ENCODE data around the gene UBXN11. TPM values are rescaled to one million over a fixed set of nuclear protein-coding genes. Genes with fewer than 3 reads are reported as not detected.

Gene UBXN11
- total RNA-seq, 1 experiment from 2014 or later: 12.5 TPM

DNA sequence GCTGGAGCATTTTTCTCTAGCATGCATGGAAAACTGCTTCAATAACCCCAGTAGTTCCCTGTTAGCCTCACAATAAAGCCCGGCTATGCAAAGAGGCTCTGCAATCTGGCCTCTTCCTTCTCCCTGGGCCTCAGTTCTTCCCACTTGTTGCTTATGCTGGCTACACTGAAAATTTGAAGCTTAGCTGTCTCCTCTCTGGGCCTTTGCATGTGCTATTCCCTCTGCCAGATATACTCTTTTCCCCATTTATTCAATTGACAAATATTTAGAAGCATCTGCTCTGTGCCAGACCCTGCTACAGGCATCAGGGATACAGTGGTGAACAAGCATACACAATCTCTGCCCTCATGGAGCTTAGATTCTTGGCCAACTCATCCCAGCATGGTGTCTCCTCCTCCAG is 32.2 kb upstream of the UBXN11 start:
- Mint-ChIP-seq H3K4me1 (ENCODE audit: low read depth, unreplicated experiment) (no peaks in the 10 kb centered on the region), H3K36me3 (ENCODE audit: insufficient read depth, unreplicated experiment) (peaks cover 81% of the 10 kb centered on the region), H3K27me3 (ENCODE audit: insufficient read depth, unreplicated experiment) (no peaks in the 10 kb centered on the region), H3K9me3 (ENCODE audit: unreplicated experiment) (no peaks in the 10 kb centered on the region), H3K27ac (ENCODE audit: unreplicated experiment) (no peak overlapping the region), H3K4me3 (ENCODE audit: unreplicated experiment) (no peak overlapping the region)
- no peak overlapping the region for H3K4me3 ChIP-seq (ENCODE audit: low read depth, low read length)
- peaks cover 4% of the 10 kb centered on the region for H3K36me3 ChIP-seq (ENCODE audit: control insufficient read depth, insufficient read depth, low read length)
- DNase-seq: no peak
- H3K4me1 ChIP-seq: no peaks in the 10 kb centered on the region
- no peaks in the 10 kb centered on the region for H3K9me3 ChIP-seq
- TF ChIP-seq CTCF (IDR thresholded peaks at IDR 0.05; ENCODE audit: insufficient read depth in 1 of 2, low read depth in 1 of 2, low read length in 1 of 2, severe bottlenecking in 1 of 2, unreplicated experiment in 1 of 2): no peak
- CTCF ChIA-PET: no interaction called here
- POLR2A ChIA-PET: no interaction called here
- no TSS peak for BruUV-seq (replicated peaks)
- H3K27me3 ChIP-seq (replicated peaks; ENCODE audit: control insufficient read depth, insufficient read depth, low read length): no peaks in the 10 kb centered on the region
- intact Hi-C loops (cut with micrococcal nuclease; ENCODE audit: unreplicated experiment): no loop called here

- H3K4me1 Mint-ChIP-seq (ENCODE audit: low read depth, unreplicated experiment): no peaks in the 10 kb centered on the region
- no peak for DNase-seq
- no peaks in the 10 kb centered on the region for H3K9me3 Mint-ChIP-seq (ENCODE audit: unreplicated experiment)
- BruUV-seq (replicated peaks): no TSS peak
- intact Hi-C loops (cut with micrococcal nuclease; ENCODE audit: unreplicated experiment): no loop called here
- H3K4me3 Mint-ChIP-seq (ENCODE audit: unreplicated experiment): no peak overlapping the region
- CTCF ChIA-PET: no interaction called here
- no peaks in the 10 kb centered on the region for H3K27me3 Mint-ChIP-seq (ENCODE audit: insufficient read depth, unreplicated experiment)
- Histone ChIP-seq H3K27me3 (replicated peaks; ENCODE audit: control insufficient read depth, insufficient read depth, low read length) (no peaks in the 10 kb centered on the region), H3K9me3 (no peaks in the 10 kb centered on the region), H3K4me1 (no peaks in the 10 kb centered on the region), H3K36me3 (ENCODE audit: control insufficient read depth, insufficient read depth, low read length) (peaks cover 4% of the 10 kb centered on the region; the same call in 1 of the 2 replicates), H3K4me3 (ENCODE audit: low read depth, low read length) (no peak overlapping the region)
- TF ChIP-seq CTCF (IDR thresholded peaks at IDR 0.05; ENCODE audit: insufficient read depth in 1 of 2, low read depth in 1 of 2, low read length in 1 of 2, severe bottlenecking in 1 of 2, unreplicated experiment in 1 of 2): no peak
- POLR2A ChIA-PET: no interaction called here
- no peak overlapping the region for H3K27ac Mint-ChIP-seq (ENCODE audit: unreplicated experiment)
- H3K36me3 Mint-ChIP-seq (ENCODE audit: insufficient read depth, unreplicated experiment): peaks cover 76% of the 10 kb centered on the region
Observed at GRCh38 chr1:26337625-26338024, 31.2 kb upstream of the UBXN11 start.

DNA sequence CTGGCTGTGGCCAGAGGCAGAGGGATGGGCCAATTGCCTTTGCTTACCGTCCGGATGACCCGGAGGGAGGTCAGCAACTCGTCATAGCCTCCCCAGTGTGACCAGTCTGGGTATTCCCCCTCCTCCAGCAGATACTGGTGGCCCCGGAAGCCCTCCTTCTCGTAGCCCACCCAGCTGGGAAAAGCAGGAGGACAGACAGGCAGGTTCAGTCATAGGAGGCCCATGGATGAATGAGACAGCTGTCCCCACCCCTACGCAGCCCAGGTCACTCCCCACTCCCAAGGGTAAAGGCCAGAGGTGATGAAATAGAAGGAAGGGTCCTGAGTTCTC is 30.7 kb upstream of the UBXN11 start:
- no peaks in the 10 kb centered on the region for H3K4me1 Mint-ChIP-seq (ENCODE audit: low read depth, unreplicated experiment)
- H3K36me3 Mint-ChIP-seq (ENCODE audit: insufficient read depth, unreplicated experiment): peaks cover 72% of the 10 kb centered on the region
- no peaks in the 10 kb centered on the region for H3K9me3 Mint-ChIP-seq (ENCODE audit: unreplicated experiment)
- no peaks in the 10 kb centered on the region for H3K27me3 Mint-ChIP-seq (ENCODE audit: insufficient read depth, unreplicated experiment)
- H3K4me3 Mint-ChIP-seq (ENCODE audit: unreplicated experiment): no peak overlapping the region
- Histone ChIP-seq H3K9me3 (no peaks in the 10 kb centered on the region), H3K36me3 (ENCODE audit: control insufficient read depth, insufficient read depth, low read length) (peaks cover 4% of the 10 kb centered on the region; the same call in 1 of the 2 replicates), H3K27me3 (replicated peaks; ENCODE audit: control insufficient read depth, insufficient read depth, low read length) (no peaks in the 10 kb centered on the region), H3K4me3 (ENCODE audit: low read depth, low read length) (no peak overlapping the region), H3K4me1 (no peaks in the 10 kb centered on the region)
- no peak overlapping the region for H3K27ac Mint-ChIP-seq (ENCODE audit: unreplicated experiment)
- intact Hi-C loops (cut with micrococcal nuclease; ENCODE audit: unreplicated experiment): no loop called here
- ChIA-PET CTCF (no interaction called here), POLR2A (no interaction called here)
- TF ChIP-seq CTCF (IDR thresholded peaks at IDR 0.05; ENCODE audit: insufficient read depth in 1 of 2, low read depth in 1 of 2, low read length in 1 of 2, severe bottlenecking in 1 of 2, unreplicated experiment in 1 of 2): no peak
- no peak for DNase-seq
- BruUV-seq (replicated peaks): no TSS peak
